ENCODE measurements around the gene ZC3H18. TPM values are rescaled to one million over a fixed set of nuclear protein-coding genes. Genes with fewer than 3 reads are reported as not detected.

ZC3H18 gene
- total RNA-seq, 1 donor from 2014 or later = 49.2 TPM

GRCh38 chr16:88610909-88611812 lies 41.0 kb downstream of the ZC3H18 start:
- H3K27me3 ChIP-seq (ENCODE audit: low read depth) = no peaks in the 10 kb centered on the region
- H3K9me3 ChIP-seq = no peaks in the 10 kb centered on the region
- H3K4me1 ChIP-seq = peaks cover 7% of the 10 kb centered on the region
- peaks cover 88% of the 10 kb centered on the region for H3K36me3 ChIP-seq
- TF ChIP-seq CTCF (IDR thresholded peaks at IDR 0.05) = no peak
- DNase-seq = no peak
- ATAC-seq = no peak
- intact Hi-C loops (cut with DNase I) = no loop called here
- H3K4me3 ChIP-seq = no peak overlapping the region
- no peak overlapping the region for H3K27ac ChIP-seq

GRCh38 chr16:88613293-88613692 lies 43.1 kb downstream of the ZC3H18 start:
- H3K27ac ChIP-seq = no peak overlapping the region
- H3K4me1 ChIP-seq = peaks cover 18% of the 10 kb centered on the region
- no peak for TF ChIP-seq CTCF (IDR thresholded peaks at IDR 0.05)
- ATAC-seq (no peak), DNase-seq (no peak)
- intact Hi-C loops (cut with DNase I) = no loop called here
- H3K9me3 ChIP-seq = no peaks in the 10 kb centered on the region
- peaks cover 87% of the 10 kb centered on the region for H3K36me3 ChIP-seq
- no peak overlapping the region for H3K4me3 ChIP-seq
- no peaks in the 10 kb centered on the region for H3K27me3 ChIP-seq (ENCODE audit: low read depth)

- no peak for DNase-seq
- Histone ChIP-seq H3K36me3 (peaks cover 87% of the 10 kb centered on the region), H3K9me3 (no peaks in the 10 kb centered on the region), H3K4me1 (peaks cover 18% of the 10 kb centered on the region), H3K27ac (no peak overlapping the region), H3K27me3 (ENCODE audit: low read depth) (no peaks in the 10 kb centered on the region), H3K4me3 (no peak overlapping the region)
- ATAC-seq = no peak
- no peak for TF ChIP-seq CTCF (IDR thresholded peaks at IDR 0.05)
- intact Hi-C loops (cut with DNase I) = no loop called here
Observed at GRCh38 chr16:88613911-88614817, 44.0 kb downstream of the ZC3H18 start.

GRCh38 chr16:88614818-88615580 lies 44.8 kb downstream of the ZC3H18 start:
- Histone ChIP-seq H3K27ac (no peak overlapping the region), H3K4me1 (peaks cover 18% of the 10 kb centered on the region), H3K27me3 (ENCODE audit: low read depth) (no peaks in the 10 kb centered on the region), H3K9me3 (no peaks in the 10 kb centered on the region), H3K36me3 (peaks cover 86% of the 10 kb centered on the region), H3K4me3 (no peak overlapping the region)
- no peak for ATAC-seq
- no peak for TF ChIP-seq CTCF (IDR thresholded peaks at IDR 0.05)
- no peak for DNase-seq
- intact Hi-C loops (cut with DNase I) = no loop called here

GRCh38 chr16:88616320-88616719 lies 46.1 kb downstream of the ZC3H18 start:
- ATAC-seq = peak; percentile 90 to 92
- intact Hi-C loops (cut with DNase I) = no loop called here
- H3K36me3 ChIP-seq = peaks cover 73% of the 10 kb centered on the region
- H3K27ac ChIP-seq = peak overlapping the region; percentile 11
- no peak overlapping the region for H3K4me3 ChIP-seq
- no peaks in the 10 kb centered on the region for H3K9me3 ChIP-seq
- H3K4me1 ChIP-seq = peaks cover 18% of the 10 kb centered on the region
- DNase-seq = peak; percentile 91
- H3K27me3 ChIP-seq (ENCODE audit: low read depth) = no peaks in the 10 kb centered on the region
- TF ChIP-seq CTCF (IDR thresholded peaks at IDR 0.05) = no peak

Measured in lower lobe of right lung (tissue), 2 donors.